Measurements from ENCODE around the gene PHF21B.

DNA sequence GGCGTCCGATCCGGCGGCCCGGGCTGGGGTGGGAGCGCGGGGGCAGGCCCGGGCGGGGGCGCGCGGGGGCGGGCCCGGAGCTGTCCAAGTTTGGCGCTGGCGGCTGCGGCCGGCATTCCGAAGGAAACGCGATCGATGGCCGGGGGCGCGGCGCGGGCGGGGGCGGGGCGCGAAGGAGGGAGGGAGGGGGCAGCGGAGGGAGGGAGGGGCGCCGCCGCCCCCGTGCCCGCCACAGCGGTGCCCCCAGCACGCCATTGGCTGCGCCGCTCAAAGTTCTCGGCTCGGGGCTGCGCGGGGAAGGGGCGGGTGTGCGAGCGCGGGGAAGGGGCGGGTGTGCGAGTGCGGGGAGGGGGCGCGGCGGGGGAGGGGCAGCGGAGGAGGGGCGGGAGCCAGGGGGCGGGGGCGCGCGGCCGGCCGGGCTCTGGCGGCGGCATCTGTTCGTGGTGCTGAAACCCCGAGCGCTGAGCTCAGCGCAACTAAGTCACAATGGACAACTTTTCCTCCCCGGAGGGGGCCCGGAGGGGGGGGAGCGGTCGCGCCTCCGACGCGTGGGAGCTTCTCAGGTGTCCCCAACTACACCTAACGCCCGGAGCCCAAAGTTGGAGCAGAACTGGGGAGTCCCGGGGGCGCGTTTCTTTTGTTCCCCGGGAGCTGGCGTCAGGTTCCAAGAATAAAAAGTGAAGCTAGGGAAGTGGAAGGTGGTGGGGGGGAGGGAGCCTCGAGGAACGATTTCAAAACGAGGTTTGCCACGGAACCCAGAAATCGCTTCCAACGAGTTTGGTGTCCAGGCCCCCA lies 2.2 kb downstream of the PHF21B start:
- TF ChIP-seq POLR2A (IDR thresholded peaks at IDR 0.05; ENCODE audit: low read depth, low read length) (no peak), POLR2AphosphoS5 (IDR thresholded peaks at IDR 0.05; ENCODE audit: low read depth, low read length) (no peak), SPI1 (IDR thresholded peaks at IDR 0.05; ENCODE audit: low read depth, low read length) (no peak), TAF1 (IDR thresholded peaks at IDR 0.05; ENCODE audit: low read depth, low read length) (no peak), PAX5 (IDR thresholded peaks at IDR 0.05; ENCODE audit: insufficient read depth, low read length, severe bottlenecking) (no peak), POU2F2 (IDR thresholded peaks at IDR 0.05; ENCODE audit: low read depth, low read length) (no peak)
